Mammary epithelial cell (primary cell): Measurements from ENCODE around the gene GRN.

Source experiments
- EZH2 ChIP-seq: IDR thresholded peaks from 2 replicates; pipeline ENCODE4 v1.6.1; 2012; ENCODE audit warnings: low read length, inconsistent platforms, borderline replicate concordance
- TF ChIP-seq, protein P1 (sequence below), 2 donors: IDR thresholded peaks in 1 of 2; conservative IDR thresholded peaks in 1 of 2; 2 replicates each; pipeline ENCODE4 v1.5.1; 2011 to 2012; ENCODE audit warnings: inconsistent platforms in 2 of 2, low read length in 2 of 2, mild to moderate bottlenecking in 2 of 2, control low read depth in 1 of 2, low read depth in 1 of 2; ENCODE audit not compliant: insufficient read depth in 1 of 2; ENCODE audit errors: extremely low read depth in 1 of 2

DNA sequence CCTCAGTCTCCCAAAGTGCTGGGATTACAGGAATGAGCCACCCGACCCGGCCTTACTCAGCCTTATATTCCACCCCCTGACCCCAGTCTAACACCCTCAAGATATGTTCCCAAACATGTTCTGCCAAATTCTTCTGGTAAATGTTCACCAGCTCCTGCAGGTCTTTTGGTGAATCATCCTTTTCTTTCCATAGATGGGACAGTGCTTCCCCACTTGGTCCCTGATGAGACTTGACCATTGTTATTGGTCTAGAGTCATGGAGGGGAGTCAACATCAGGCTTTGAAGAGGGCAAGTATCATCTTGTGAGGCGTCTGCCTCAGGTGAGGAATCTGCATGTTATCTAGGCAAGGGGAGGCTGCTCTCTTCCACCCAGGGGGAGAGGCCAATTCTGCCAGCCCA, 47.1 kb upstream of the GRN start:
- TF ChIP-seq, protein P1, sequence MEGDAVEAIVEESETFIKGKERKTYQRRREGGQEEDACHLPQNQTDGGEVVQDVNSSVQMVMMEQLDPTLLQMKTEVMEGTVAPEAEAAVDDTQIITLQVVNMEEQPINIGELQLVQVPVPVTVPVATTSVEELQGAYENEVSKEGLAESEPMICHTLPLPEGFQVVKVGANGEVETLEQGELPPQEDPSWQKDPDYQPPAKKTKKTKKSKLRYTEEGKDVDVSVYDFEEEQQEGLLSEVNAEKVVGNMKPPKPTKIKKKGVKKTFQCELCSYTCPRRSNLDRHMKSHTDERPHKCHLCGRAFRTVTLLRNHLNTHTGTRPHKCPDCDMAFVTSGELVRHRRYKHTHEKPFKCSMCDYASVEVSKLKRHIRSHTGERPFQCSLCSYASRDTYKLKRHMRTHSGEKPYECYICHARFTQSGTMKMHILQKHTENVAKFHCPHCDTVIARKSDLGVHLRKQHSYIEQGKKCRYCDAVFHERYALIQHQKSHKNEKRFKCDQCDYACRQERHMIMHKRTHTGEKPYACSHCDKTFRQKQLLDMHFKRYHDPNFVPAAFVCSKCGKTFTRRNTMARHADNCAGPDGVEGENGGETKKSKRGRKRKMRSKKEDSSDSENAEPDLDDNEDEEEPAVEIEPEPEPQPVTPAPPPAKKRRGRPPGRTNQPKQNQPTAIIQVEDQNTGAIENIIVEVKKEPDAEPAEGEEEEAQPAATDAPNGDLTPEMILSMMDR (conservative IDR thresholded peaks at IDR 0.05 in 1 of 2, IDR thresholded peaks at IDR 0.05 in 1 of 2; ENCODE audit: extremely low read depth in 1 of 2, insufficient read depth in 1 of 2, low read depth in 1 of 2, low read length in 2 of 2) = no peak
- TF ChIP-seq EZH2 = no peak
